ENCODE measurements around the gene TNRC6A.

GRCh38 chr16:24816688-24817087, 87.2 kb downstream of the TNRC6A start:
- no peak for TF ChIP-seq CTCF (IDR thresholded peaks at IDR 0.05)
- TF ChIP-seq POLR2A (IDR thresholded peaks at IDR 0.05) = no peak

Measured in breast epithelium (tissue), 3 donors.